ENCODE data around the gene GALNT13. TPM values are rescaled to one million over a fixed set of nuclear protein-coding genes. Genes with fewer than 3 reads are reported as not detected.

The GALNT13 gene
- total RNA-seq, 2 experiments from 2014 or later = not detected

- TF ChIP-seq CTCF (IDR thresholded peaks at IDR 0.05) = no peak
Measured at GRCh38 chr2:153866595-153866994, 5.1 kb upstream of the GALNT13 start.

GRCh38 chr2:153870308-153870707, 1.4 kb upstream of the GALNT13 start:
- H3K27ac ChIP-seq (ENCODE audit: low read depth in 1 of 2, low read length in 2 of 2) = no peak overlapping the region
- H3K36me3 ChIP-seq (ENCODE audit: insufficient read depth, low read length) = no peaks in the 10 kb centered on the region
- no peak for TF ChIP-seq CTCF (IDR thresholded peaks at IDR 0.05)
- H3K27me3 ChIP-seq (ENCODE audit: control insufficient read depth in 1 of 2, insufficient read depth in 2 of 2, low read length in 2 of 2) = peaks cover 8 to 21% of the 10 kb centered on the region in 2 experiments
- no peaks in the 10 kb centered on the region for H3K4me1 Mint-ChIP-seq (ENCODE audit: low read depth)
- no peaks in the 10 kb centered on the region for H3K36me3 Mint-ChIP-seq (ENCODE audit: low read depth)
- peaks cover 0 to 16% of the 10 kb centered on the region in 2 experiments for H3K9me3 ChIP-seq (ENCODE audit: control insufficient read depth in 1 of 2, insufficient read depth in 1 of 2, low read length in 2 of 2)
- POLR2A ChIA-PET = no interaction called here
- H3K27ac Mint-ChIP-seq = no peak overlapping the region
- DNase-seq (no peak), ATAC-seq (ENCODE audit: poor library complexity) (no peak)
- CTCF ChIA-PET = no interaction called here
- no peak overlapping the region for H3K4me3 Mint-ChIP-seq
- H3K27me3 Mint-ChIP-seq = peaks cover 39% of the 10 kb centered on the region
- no peak overlapping the region for H3K4me3 ChIP-seq (ENCODE audit: low read length)
- intact Hi-C loops (cut with DNase I, micrococcal nuclease) = loop anchor here in 1 of 2 experiments (1.0 kb wide), 1 partner anchor 27 kb away; no protein-coding TSS in a partner anchor
- H3K4me1 ChIP-seq (ENCODE audit: insufficient read depth, low read length) = no peaks in the 10 kb centered on the region
- no peaks in the 10 kb centered on the region for H3K9me3 Mint-ChIP-seq

More at GRCh38 chr2:153866595-153866994, 5.1 kb upstream of the GALNT13 start:
- no peak overlapping the region for H3K27ac ChIP-seq (ENCODE audit: low read depth in 1 of 2, low read length in 2 of 2)
- Mint-ChIP-seq H3K4me1 (ENCODE audit: low read depth) (no peaks in the 10 kb centered on the region), H3K9me3 (peaks cover 4% of the 10 kb centered on the region), H3K36me3 (ENCODE audit: low read depth) (no peaks in the 10 kb centered on the region), H3K27me3 (peaks cover 18% of the 10 kb centered on the region), H3K27ac (no peak overlapping the region), H3K4me3 (no peak overlapping the region)
- peaks cover 0 to 6% of the 10 kb centered on the region in 2 experiments for H3K9me3 ChIP-seq (ENCODE audit: control insufficient read depth in 1 of 2, insufficient read depth in 1 of 2, low read length in 2 of 2)
- no peak overlapping the region for H3K4me3 ChIP-seq (ENCODE audit: low read length)
- H3K27me3 ChIP-seq (ENCODE audit: control insufficient read depth in 1 of 2, insufficient read depth in 2 of 2, low read length in 2 of 2) = peaks cover 5 to 8% of the 10 kb centered on the region in 2 experiments
- DNase-seq (no peak), ATAC-seq (ENCODE audit: poor library complexity) (no peak)
- POLR2A ChIA-PET = no interaction called here
- no peaks in the 10 kb centered on the region for H3K36me3 ChIP-seq (ENCODE audit: insufficient read depth, low read length)
- CTCF ChIA-PET = no interaction called here
- no peaks in the 10 kb centered on the region for H3K4me1 ChIP-seq (ENCODE audit: insufficient read depth, low read length)
- intact Hi-C loops (cut with DNase I, micrococcal nuclease) = no loop called here

GRCh38 chr2:153872311-153873051, 759 bp downstream of the GALNT13 start:
- ChIA-PET CTCF (no interaction called here), POLR2A (no interaction called here)
- Mint-ChIP-seq H3K4me1 (ENCODE audit: low read depth) (no peaks in the 10 kb centered on the region), H3K9me3 (peaks cover 2% of the 10 kb centered on the region), H3K27ac (no peak overlapping the region), H3K36me3 (ENCODE audit: low read depth) (no peaks in the 10 kb centered on the region), H3K27me3 (peaks cover 39% of the 10 kb centered on the region), H3K4me3 (no peak overlapping the region)
- no peak overlapping the region for H3K27ac ChIP-seq (ENCODE audit: low read depth in 1 of 2, low read length in 2 of 2)
- no peak for ATAC-seq (ENCODE audit: poor library complexity)
- no peaks in the 10 kb centered on the region for H3K4me1 ChIP-seq (ENCODE audit: insufficient read depth, low read length)
- TF ChIP-seq CTCF (IDR thresholded peaks at IDR 0.05) = no peak
- no peaks in the 10 kb centered on the region for H3K36me3 ChIP-seq (ENCODE audit: insufficient read depth, low read length)
- peaks cover 0 to 16% of the 10 kb centered on the region in 2 experiments for H3K9me3 ChIP-seq (ENCODE audit: control insufficient read depth in 1 of 2, insufficient read depth in 1 of 2, low read length in 2 of 2)
- intact Hi-C loops (cut with DNase I, micrococcal nuclease) = no loop called here
- H3K27me3 ChIP-seq (ENCODE audit: control insufficient read depth in 1 of 2, insufficient read depth in 2 of 2, low read length in 2 of 2) = peaks cover 8 to 21% of the 10 kb centered on the region in 2 experiments
- no peak overlapping the region for H3K4me3 ChIP-seq (ENCODE audit: low read length)
- DNase-seq = no peak
